Progenitor cell of endocrine pancreas (in vitro differentiated cells): ENCODE measurements around the gene NEU4. TPM values are rescaled to one million over a fixed set of nuclear protein-coding genes. Genes with fewer than 3 reads are reported as not detected.

Source experiments
- DNase-seq: peaks from one replicate; pipeline ENCODE4 v3.0.0; 2021; ENCODE audit warnings: low spot score; ENCODE audit not compliant: unreplicated experiment
- H3K27ac Mint-ChIP-seq: 2 replicates; pipeline ENCODE4 v1.8.0; 2021; ENCODE audit warnings: mild to moderate bottlenecking, moderate library complexity, mixed read lengths
- H3K27me3 Mint-ChIP-seq: 2 replicates; pipeline ENCODE4 v1.8.0; 2021; ENCODE audit warnings: mixed read lengths
- H3K36me3 Mint-ChIP-seq: 2 replicates; pipeline ENCODE4 v1.8.0; 2022; ENCODE audit warnings: mixed read lengths; ENCODE audit not compliant: insufficient read depth
- H3K4me1 Mint-ChIP-seq: 2 replicates; pipeline ENCODE4 v1.8.0; 2021; ENCODE audit warnings: low read depth, mixed read lengths
- H3K4me3 Mint-ChIP-seq: 2 replicates; pipeline ENCODE4 v1.8.0; 2021; ENCODE audit warnings: low read depth, mild to moderate bottlenecking, moderate library complexity, mixed read lengths
- H3K9me3 Mint-ChIP-seq: 2 replicates; pipeline ENCODE4 v1.8.0; 2021; ENCODE audit warnings: low read depth, mixed read lengths
- CTCF ChIP-seq: fragments of 200-600 bp; sonication (generic); IDR thresholded peaks from one replicate; pipeline ENCODE4 v1.5.0; 2021; ENCODE audit warnings: antibody characterized with exemption, mild to moderate bottlenecking; ENCODE audit not compliant: unreplicated experiment
- total RNA-seq: library from RNA; stranded (reverse); gene quantifications from 2 replicates; pipeline ENCODE4 v1.2.1, GENCODE V29; 2021

Gene NEU4
- total RNA-seq, 1 donor from 2014 or later: 1.3 TPM

- TF ChIP-seq CTCF: no peak
- H3K4me3 Mint-ChIP-seq: no peak overlapping the region
- peak overlapping the region; percentile 65 for H3K27ac Mint-ChIP-seq
- H3K27me3 Mint-ChIP-seq: no peaks in the 10 kb centered on the region
- DNase-seq: no peak
- peaks cover 4% of the 10 kb centered on the region for H3K9me3 Mint-ChIP-seq
- peaks cover 4% of the 10 kb centered on the region for H3K4me1 Mint-ChIP-seq
- H3K36me3 Mint-ChIP-seq: peaks cover 16% of the 10 kb centered on the region
Measured at GRCh38 chr2:241763551-241764274, 45.3 kb upstream of the NEU4 start.

- TF ChIP-seq CTCF: no peak
- Mint-ChIP-seq H3K27me3 (no peaks in the 10 kb centered on the region), H3K27ac (peak overlapping the region; percentile 65), H3K4me1 (peaks cover 4% of the 10 kb centered on the region), H3K9me3 (peaks cover 4% of the 10 kb centered on the region), H3K36me3 (peaks cover 13% of the 10 kb centered on the region), H3K4me3 (no peak overlapping the region)
- no peak for DNase-seq
Measured at GRCh38 chr2:241764275-241765241, 44.4 kb upstream of the NEU4 start.

- Mint-ChIP-seq H3K4me3 (no peak overlapping the region), H3K36me3 (no peaks in the 10 kb centered on the region), H3K27ac (no peak overlapping the region), H3K27me3 (peaks cover 2% of the 10 kb centered on the region), H3K4me1 (peaks cover under 1% of the 10 kb centered on the region), H3K9me3 (no peaks in the 10 kb centered on the region)
- DNase-seq: no peak
- TF ChIP-seq CTCF: no peak
Measured at GRCh38 chr2:241767464-241768250, 41.3 kb upstream of the NEU4 start.

- no peaks in the 10 kb centered on the region for H3K9me3 Mint-ChIP-seq
- no peak overlapping the region for H3K4me3 Mint-ChIP-seq
- H3K36me3 Mint-ChIP-seq: no peaks in the 10 kb centered on the region
- no peaks in the 10 kb centered on the region for H3K4me1 Mint-ChIP-seq
- H3K27ac Mint-ChIP-seq: peak overlapping the region; percentile 49
- DNase-seq: no peak
- peaks cover 2% of the 10 kb centered on the region for H3K27me3 Mint-ChIP-seq
- TF ChIP-seq CTCF: no peak
Measured at GRCh38 chr2:241768251-241768711, 40.7 kb upstream of the NEU4 start.

GRCh38 chr2:241768850-241769249, 40.1 kb upstream of the NEU4 start:
- Mint-ChIP-seq H3K4me3 (no peak overlapping the region), H3K27ac (no peak overlapping the region), H3K36me3 (no peaks in the 10 kb centered on the region), H3K4me1 (no peaks in the 10 kb centered on the region), H3K9me3 (no peaks in the 10 kb centered on the region), H3K27me3 (peaks cover 2% of the 10 kb centered on the region)
- DNase-seq: no peak
- no peak for TF ChIP-seq CTCF
